ENCODE data around the gene HNRNPAB.
A peak's percentile ranks its signal among the peaks of the same experiment; 100 is the strongest.

Gene HNRNPAB

DNA sequence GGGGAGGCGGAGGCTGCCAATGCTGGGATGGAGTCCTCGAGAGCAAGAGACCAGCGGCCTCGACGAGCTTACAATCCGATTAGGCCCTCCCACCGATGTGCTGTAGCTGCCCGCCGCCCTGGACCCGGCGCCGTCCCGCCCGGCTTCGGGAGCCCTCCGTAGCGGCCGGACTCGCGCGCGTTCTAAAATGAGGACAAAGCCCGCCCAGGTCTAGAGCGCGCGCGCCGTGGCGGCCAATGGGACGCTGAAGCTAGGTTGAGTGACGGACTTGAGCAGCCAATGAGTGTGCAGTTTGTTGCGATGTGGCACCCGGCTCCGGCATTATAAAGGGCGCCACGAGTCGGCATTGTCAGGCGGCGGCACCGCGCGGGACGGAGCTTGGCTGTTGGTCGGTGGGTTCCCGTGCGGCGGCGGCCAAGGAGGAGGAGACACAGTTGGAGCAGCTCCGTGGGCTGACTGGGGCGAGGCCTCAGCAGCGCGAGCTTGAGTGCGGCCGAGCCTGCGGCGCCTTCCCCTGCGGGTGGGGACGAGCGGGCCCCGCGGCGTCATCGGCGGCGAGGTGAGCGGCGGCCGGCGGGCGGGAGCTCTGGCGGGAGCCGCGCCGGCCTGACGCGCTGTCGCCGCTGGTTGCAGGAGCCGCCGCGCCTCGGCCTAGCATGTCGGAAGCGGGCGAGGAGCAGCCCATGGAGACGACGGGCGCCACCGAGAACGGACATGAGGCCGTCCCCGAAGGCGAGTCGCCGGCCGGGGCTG lies at the start of gene HNRNPAB:
Gene HNRNPAB, plus strand, starts transcription at position 352 of the 753 bp plus-strand sequence. Its CDS starts 305 bp downstream, at position 657.
- DNase-seq: peak; percentile 89

DNA sequence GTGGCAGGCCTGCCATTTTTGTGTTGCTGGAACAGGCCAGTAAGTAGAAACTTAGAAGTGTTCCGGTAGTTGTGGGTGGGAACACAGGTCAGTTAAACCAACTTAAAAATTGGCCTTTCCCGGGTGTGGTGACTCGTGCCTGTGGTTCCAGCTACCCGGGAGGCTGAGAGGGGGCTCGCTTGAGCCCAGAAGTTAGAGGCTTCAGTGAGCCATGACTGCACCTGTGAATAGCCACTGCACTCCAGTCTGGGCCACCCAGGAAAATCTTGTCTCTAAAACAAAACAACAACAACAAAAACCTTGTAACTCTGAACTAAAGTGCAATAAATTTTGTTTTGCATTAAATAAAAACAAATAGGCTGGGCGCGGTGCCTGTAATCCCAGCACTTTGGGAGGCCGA lies 49.3 kb upstream of the HNRNPAB start:
- no peak for DNase-seq

DNA sequence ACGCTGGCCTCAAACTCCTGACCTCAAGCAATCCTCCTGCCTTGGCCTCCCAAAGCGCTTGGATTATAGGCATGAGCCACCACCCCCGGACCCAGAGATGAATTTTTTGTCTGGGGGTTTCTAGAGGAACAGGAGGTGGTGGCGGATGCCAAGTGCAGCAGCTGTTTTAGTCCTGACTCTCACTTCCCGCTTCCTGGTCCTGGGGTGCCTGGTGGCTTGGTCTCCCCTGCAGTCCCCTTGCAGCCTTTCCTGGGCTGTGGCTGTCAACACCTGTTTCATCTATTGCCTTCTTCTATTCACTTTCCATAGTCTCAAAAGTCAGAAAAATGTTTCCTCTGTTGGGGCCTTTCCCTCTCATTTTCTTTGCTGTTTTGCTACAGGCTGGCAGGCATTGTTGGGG lies 44.2 kb upstream of the HNRNPAB start:
- no peak for DNase-seq

DNA sequence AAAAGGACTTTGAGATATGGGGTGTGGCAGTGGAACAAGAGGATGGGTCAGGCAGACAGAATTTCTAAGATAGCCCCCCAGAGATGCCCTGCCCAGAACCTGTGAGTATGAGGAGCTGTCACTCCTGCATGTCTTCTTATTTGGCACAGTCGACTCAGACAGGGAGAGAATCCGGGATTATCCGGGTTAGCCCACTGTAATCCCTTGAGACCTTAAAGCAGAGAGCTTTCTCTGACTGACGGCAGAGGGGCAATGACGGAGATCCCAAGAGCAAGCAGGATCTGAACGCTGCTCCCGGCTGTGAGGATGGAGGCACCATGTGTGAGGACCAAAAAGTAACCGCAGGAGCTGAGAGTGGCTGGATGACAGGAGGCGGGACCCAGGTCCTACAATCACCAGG lies 41.9 kb upstream of the HNRNPAB start:
- no peak for DNase-seq

DNA sequence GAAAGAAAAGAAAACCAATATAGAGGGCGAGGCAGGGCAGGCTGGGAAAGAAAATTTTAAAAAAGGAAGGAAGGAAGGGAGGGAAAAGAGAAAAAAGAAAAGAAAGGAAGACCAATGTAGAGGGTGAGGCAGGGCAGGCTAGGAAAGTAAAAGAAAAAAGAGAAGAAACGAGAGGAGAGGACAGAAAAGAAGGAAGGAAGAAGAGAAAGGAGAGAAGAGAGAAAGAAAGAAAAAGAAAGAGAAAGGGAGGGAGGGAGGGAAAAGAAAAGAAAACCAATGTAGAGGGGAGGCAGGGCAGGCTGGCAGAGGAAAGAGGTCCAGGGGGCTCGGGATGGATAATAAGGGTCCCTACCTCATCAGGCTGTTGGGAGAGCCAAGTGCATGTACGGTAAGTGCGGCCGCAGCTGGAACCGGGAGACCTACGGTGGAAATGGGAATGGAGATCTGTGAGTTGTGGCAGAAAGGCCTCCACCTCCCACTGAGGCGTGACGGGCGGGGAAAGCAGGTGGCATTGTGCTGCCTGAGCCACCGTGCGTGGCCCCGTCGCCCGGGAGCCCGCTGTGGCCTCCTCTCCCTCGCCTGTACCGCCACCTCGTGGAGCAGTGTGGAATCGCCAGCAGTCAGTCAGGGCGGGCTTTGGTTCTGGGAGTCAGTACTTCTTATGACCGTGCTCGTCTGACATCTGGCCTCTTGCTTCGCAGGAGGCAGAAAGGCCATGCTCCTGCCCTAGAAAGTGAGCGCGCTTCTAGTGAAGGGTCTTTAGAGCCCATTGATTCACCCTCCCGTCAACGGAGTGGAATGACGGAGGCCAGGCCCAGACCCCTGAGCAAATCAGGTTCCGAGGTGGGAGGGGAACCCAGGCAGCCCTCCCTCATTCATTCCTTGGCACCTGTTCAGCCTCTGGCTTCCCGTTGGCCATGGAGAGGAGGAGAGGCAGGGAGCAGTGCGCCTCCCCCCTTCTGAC lies 40.3 kb upstream of the HNRNPAB start:
- peak; percentile 86 for DNase-seq

DNA sequence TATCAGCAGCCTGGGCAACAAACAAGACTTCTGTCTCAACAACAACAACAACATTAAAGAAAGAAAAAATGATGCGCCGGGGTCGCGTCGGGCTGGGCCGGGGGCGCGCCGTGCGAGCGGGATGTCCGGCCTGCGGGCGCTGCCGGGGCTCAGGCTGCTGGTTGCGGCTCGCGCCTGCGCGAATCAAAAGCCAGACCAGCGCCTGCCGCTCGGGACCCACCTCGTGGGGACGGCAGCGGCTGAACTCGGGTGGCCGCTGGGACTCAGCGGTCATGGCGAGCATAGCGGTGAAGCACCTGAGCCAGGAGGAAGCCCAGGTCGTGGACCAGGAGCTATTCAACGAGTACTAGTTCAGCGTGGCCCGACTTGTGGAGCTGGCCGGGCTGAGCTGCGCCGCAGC lies 38.8 kb upstream of the HNRNPAB start:
- no peak for DNase-seq

DNA sequence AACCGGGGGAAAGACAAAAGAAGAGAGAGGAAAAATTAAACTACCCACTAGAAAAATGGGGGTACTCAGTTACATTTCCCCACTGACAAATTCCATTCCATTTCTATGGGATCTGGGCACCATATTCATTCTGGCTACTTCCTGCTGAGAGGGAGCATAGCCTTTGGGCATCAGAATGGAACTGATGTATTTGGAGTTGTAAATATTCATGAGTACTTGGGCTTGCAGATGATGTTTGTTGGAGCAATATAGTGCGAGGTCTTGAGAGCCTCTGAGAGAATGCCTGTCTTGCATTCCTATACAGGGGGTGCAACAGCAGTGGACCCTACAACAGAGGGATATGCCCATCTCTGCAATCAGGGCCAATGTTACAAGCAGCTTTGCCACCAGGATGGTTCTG lies 33.9 kb upstream of the HNRNPAB start:
- no peak for DNase-seq

DNA sequence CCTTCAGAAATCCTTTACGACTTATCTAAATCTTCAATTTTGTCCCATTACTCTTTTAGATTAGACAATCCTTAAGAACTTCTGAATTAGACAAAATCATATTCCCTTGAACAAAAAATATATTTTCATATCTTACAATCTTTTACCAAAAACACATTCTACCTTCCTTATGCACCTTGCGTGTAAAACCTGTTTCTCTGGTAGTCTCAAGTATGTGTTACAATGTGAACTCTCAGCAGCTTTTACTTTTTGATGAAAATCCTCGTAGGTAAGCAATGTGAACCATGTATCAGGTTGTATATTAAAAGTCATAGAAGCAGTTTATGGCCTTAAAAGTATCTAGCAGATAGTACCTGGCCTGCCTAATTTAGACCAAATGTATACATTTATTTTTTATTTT lies 29.9 kb upstream of the HNRNPAB start:
- no peak for DNase-seq

DNA sequence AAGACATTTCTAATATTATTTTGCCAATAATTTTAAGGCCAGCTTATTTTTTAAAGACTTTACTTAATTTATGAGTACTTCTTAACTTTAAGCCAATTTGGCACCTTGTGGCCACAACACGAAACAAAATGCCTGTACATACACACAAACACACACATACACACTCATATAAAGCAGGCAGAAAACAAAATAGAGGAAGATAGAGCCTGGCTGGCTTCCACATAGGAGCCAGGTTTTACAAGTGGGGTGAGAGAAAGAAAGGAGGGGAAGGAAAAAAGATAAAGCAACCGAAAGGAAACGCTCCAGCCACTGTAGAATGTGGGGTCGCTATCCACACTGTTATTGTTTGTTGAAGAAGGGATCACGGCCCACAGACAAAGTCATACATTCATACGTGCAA lies 27.5 kb upstream of the HNRNPAB start:
- DNase-seq: no peak

DNA sequence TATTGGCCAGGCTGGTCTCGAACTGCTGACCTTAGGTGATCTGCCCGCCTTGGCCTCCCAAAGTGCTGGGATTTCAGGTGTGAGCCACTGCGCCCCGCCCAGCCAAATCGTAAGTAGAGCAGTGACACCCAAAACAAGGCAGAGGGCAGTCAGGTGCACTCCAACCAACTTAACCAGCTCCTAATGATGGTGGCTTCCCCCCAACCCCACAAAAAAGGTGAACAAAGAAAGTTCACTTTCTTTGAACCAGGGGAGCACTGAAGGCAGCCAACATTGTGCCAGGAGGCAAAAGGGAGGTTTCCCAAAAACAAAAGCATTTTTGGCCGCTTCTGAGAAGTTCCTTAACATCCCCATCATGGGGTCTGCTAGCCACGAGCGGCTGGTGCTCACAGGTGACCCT lies 26.8 kb upstream of the HNRNPAB start:
- DNase-seq: no peak

DNA sequence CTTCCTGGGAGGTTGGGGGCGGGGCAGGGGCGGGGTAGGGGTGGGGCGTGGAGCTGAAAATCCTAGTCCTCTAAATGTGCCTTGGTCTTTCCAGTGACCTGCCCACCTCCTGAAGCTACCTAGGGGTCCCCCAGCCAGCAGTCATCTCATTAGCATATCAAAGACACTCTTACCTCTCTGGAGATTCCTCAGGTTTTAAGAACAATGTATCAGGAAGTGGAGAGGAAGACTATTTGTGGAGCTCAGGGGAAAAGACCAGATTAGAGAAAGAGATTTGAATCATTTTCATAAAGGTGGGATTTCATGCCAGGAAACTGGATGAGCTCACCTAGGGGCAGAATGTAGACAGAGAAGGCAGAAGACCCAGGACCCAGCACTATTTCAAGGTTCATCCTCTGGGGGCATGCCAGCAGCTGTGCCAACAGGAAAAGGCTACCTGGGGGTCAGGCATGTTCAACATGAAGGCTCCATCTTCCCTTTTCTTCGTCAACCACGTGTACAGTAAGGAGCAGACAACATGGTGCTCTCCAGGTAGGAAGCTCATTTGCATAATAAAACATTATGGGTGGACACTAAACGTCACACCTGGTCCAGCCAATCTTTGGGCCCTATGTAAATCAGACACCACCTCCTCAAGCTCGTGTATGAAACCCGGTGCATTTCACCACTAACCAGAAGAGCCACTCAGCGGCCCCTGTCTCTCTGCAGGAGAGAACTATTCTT lies 24.0 kb upstream of the HNRNPAB start:
- DNase-seq: peak; percentile 43

DNA sequence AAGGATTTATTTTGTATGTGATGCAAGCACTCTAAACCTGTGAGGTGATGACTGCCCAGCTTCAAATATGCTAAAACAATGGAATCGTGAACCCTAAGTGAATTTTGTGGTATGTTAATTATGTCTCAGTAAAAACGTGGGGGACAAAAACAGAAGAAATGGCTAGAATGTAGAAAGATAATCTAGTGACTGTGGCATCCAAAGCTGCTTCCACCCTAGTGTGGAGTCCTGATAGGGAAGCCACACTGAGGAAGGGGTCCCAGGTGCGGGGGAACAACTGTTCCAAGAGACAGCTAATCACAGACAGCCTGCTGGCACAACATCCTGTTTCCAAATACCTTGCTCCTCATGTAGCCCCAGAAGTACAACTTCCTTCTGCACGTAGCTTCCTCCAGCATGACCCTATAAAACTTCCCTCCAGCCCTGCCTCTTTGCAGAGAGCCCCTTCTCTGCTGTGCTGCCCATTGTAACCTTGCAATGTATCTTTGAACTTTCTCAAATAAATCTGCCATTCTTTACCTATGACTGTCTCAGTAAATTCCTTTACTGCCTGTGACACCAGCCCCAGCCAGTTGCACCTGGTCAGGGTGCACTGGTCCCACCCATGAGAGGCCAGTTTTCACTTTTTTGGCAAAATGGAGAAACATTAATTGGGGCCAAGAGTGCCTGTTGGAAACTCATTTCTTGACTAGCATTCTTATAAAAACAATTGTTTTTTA lies 22.0 kb upstream of the HNRNPAB start:
- DNase-seq: no peak

DNA sequence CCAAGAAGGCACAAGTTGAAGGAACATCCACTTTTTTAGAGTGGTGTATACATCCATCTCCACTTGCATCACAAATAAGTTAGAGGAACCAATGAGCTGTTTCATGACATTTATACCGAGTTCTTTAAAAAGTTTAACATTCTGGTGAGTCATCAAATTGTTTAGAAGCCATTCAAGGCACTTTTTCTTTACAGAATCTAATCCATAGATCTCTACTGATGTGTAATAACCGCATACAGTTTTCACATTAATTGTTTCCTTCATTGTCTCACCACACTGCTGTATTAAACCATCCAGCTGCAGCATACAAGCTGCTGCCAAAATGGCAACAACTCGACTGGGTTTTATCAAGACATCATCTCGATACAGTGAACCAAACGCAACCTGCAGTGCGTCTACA lies 17.9 kb upstream of the HNRNPAB start:
- DNase-seq: no peak

DNA sequence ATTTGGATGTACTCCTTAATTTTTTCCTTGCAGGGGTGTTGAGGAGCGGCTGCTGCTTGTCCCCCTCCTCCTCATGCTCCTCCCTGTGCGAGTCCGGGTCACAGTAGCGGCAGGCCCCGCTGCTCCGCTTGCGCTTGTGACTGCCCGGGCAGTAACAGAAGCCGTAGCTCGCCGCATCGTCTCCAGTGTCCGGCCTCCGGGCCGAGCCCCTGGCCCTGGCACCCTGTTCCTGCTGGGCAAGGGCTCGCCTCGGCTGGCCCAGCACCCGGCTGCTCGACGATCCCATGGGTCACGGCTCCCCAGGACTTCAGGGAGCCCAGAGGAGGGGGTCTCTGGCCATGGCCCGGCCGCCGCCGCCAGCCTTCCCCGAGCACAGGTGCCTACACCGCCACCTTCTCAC lies 17.3 kb upstream of the HNRNPAB start, which contains the start of gene GMCL2:
Gene GMCL2, minus strand, starts transcription at position 358 of the 400 bp plus-strand sequence. Its CDS starts 72 bp downstream, at position 286.
- DNase-seq: peak; percentile 24

DNA sequence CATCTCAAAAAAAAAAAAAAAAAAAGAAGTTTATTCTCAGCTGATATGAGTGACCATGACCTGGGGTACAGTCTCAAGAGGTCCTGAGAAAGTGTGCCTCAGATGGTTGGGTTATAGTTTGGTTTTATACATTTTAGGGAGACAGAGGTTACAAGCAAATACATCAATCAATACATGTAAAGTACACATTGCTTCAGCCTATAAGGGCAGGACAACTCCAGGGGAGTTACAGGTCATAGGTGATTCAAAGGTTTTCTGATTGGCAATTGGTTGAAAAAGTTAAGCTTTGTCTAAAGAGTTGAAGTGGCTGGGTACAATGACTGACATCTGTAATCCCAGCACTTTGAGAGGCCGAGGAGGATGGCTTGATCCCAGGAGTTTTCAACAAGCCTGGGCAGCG lies 14.9 kb upstream of the HNRNPAB start:
- DNase-seq: no peak

DNA sequence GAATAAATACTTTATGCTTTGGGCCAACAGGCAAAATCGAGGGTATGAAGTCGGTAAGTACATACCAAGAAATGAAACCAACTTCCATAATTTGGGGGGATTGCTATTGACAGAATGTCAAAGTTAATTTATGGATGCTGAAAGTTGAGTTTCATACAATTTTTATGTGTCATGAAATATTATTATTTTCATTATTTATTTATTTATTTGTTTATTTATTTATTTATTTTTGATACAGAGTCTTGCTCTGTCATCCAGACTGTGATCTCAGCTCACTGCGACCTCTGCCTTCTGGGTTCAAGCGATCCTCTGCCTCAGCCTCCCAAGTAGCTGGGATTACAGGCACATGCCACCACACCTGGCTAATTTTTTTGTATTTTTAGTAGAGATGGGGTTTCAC lies 12.7 kb upstream of the HNRNPAB start:
- no peak for DNase-seq

DNA sequence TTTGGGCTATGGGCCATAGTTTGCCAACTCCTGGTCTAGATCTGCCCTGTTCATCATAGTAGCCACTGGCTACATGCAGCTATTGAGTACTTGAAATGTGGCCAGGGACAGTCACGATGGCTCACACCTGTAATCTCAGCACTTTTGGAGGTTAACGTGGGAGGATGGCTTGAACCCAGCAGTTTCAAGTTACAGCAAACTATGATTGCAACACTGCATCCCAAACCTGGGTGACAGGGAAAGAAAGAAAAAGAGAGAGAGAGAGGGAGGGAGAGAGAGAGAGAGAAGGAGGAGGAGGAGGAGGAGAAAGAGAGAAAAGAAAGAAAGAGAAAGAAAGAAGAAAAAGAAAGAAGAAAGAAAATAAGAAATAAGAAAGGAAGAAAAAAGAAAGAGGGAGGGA lies 12.1 kb upstream of the HNRNPAB start:
- DNase-seq: no peak

DNA sequence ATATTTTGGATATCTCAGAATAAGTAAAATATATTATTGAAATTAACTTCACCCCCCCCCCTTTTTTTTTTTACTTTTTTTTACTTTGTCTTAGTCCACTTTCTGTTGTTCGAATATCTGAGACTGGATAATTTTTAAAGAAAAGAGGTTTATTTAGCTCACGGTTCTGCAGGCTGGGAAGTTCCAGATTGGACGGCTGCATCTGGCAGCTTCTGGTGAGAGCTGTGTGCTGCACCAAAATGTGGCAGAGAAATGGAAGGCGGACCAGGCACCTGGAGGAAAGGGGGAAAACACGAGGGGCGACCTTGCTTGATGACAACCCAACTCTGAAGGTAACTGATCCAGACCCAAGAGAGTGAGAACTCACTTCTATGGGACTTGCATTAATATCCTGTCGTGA lies 11.5 kb upstream of the HNRNPAB start:
- DNase-seq: no peak

DNA sequence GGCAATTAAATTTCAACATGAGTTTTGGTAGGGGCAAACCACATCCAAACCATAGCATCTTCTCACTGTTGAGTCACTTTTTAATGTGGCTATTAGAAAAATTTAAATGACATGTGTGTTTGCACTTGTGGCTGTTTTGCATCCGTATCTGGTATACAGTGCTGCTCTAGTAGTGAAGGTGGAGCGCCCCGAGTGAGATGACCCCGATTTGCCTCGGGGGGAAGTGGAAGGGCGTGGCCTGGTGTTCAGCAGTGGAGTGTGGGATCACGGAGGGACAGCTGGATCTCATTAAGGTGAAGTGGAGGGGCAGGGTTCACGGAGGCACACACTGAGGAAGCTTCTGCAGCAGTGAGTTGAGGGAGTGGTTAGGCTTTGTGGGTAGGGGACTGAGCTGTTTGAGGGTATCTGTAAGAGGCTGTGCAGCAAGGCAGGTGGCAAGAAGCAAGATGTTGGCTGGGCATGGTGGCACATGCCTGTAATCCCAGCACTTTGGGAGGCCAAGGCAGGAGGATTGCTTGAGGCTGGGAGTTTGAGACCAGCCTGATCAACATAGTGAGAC lies 11.0 kb upstream of the HNRNPAB start:
- DNase-seq: no peak

DNA sequence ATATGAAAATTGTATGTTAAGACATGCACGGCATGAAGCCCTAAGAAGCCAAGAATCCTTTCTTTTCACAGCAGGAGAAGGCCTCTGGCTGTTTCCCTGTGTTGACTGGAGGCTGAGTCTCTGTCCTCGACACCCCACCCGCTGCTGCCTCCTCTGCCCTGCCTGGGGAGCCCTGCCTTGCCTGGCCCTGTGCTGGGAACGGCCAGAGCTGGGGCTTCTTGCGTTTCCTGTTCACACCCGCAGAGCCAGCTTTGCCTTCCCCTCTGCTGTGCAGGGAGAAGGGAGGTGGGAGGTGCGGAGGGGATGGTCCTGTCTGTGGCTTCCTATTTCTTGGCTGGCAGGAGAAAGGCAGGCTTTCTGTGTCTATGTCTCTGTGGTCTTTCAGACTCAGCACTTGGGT lies 10.3 kb upstream of the HNRNPAB start:
- no peak for DNase-seq

DNA sequence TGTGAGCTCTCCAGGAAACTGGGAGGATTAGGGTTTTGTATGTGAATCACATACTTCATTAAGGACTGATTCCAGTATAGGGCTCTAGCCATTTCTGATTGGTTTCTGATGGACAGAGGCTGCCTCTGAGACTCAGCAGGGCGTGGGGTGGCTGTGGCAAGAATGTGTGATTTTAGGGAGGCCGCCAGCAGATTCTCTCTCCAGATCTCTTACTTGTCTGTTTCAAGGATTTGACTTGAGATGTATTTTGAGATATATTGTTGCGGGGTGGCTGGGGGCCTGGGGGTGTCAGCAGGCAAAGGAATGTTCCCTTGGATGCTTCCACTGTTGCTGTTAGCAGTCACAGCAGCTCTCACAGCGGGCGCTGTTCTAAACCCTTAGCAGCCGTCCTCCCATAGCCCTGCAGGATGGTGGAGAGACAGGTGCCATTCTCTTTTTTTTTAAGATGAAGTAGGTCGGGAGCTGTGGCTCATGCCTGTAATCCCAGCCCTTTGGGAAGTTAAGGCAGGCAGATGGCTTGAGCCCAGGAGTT lies 8.0 kb upstream of the HNRNPAB start:
- no peak for DNase-seq

DNA sequence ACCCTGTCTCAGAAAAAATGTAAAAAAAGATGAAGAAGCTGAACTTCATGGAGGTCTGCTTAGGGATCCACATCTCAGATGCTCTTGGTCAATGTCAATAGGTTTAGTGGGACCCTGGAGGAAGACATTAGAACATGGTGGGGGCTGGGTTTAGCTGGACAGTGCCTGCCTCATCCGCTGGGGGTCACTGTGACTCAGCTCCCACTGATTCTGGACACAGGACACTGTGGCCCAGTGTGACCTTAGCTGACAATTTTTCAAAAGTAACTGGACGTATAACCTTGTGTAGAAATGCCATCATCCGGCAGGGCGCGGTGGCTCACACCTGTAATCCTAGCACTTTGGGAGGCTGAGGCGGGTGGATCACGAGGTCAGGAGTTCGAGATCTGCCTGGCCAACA lies 7.3 kb upstream of the HNRNPAB start:
- no peak for DNase-seq

All from NCI-H146 (cell line).